Fibroblast of skin of abdomen (primary cell): ENCODE results near the gene CP.

ENCODE experiments used
- DNase-seq: peaks from one replicate; pipeline ENCODE4 v3.0.0-alpha.2; 2013

The CP gene

GRCh38 chr3:149181182-149181581, 40.4 kb downstream of the CP start:
- DNase-seq = no peak

GRCh38 chr3:149180057-149180573, 41.5 kb downstream of the CP start:
- DNase-seq = peak; percentile 98

GRCh38 chr3:149179220-149179619, 42.4 kb downstream of the CP start:
- DNase-seq = peak; percentile 85

GRCh38 chr3:149177122-149177521, 44.5 kb downstream of the CP start:
- DNase-seq = no peak

GRCh38 chr3:149174901-149175300, 46.7 kb downstream of the CP start:
- peak; percentile 63 for DNase-seq

GRCh38 chr3:149170672-149171071, 51.0 kb downstream of the CP start:
- DNase-seq = peak; percentile 16

- no peak for DNase-seq
Observed at GRCh38 chr3:149167898-149168297, 53.7 kb downstream of the CP start.

GRCh38 chr3:149163066-149163465, 58.6 kb downstream of the CP start:
- no peak for DNase-seq

GRCh38 chr3:149162007-149162406, 59.6 kb downstream of the CP start:
- no peak for DNase-seq

- DNase-seq = no peak
Observed at GRCh38 chr3:149160754-149161300, 60.8 kb downstream of the CP start.

GRCh38 chr3:149153402-149153801, 68.2 kb downstream of the CP start:
- no peak for DNase-seq

- peak; percentile 36 for DNase-seq
Observed at GRCh38 chr3:149152420-149152819, 69.2 kb downstream of the CP start.

GRCh38 chr3:149151843-149152242, 69.8 kb downstream of the CP start:
- peak; percentile 32 for DNase-seq

GRCh38 chr3:149150436-149150835, 71.2 kb downstream of the CP start:
- DNase-seq = no peak

- DNase-seq = no peak
Observed at GRCh38 chr3:149145974-149146373, 75.7 kb downstream of the CP start.

- no peak for DNase-seq
Observed at GRCh38 chr3:149145356-149145755, 76.3 kb downstream of the CP start.

- no peak for DNase-seq
Observed at GRCh38 chr3:149142682-149143081, 78.9 kb downstream of the CP start.

- no peak for DNase-seq
Observed at GRCh38 chr3:149134575-149134974, 87.1 kb downstream of the CP start.

- no peak for DNase-seq
Observed at GRCh38 chr3:149131589-149131988, 90.0 kb downstream of the CP start.

GRCh38 chr3:149129326-149130205, 92.1 kb downstream of the CP start, which contains the start of gene HPS3:
Gene HPS3 (plus strand): TSS chr3:149129638. CDS start chr3:149129724, 86 bp downstream.
- peak; percentile 88 for DNase-seq

- DNase-seq = peak; percentile 5
Observed at GRCh38 chr3:149128821-149129220, 92.8 kb downstream of the CP start.

- DNase-seq = no peak
Observed at GRCh38 chr3:149122721-149123578, 98.7 kb downstream of the CP start.
